Body of pancreas (tissue), 4 donors: ENCODE results near the gene ZNF521.

ENCODE experiments used
- CTCF ChIP-seq, 7 experiments: fragments of 450-650 bp in 4 of 7; fragments of 200-600 bp in 3 of 7; sonication (generic) in 3 of 7; IDR thresholded peaks; one replicate each; pipeline ENCODE4 v1.5.1; 2016 to 2019; ENCODE audit warnings: antibody characterized with exemption in 7 of 7
- POLR2A ChIP-seq, 3 donors: fragments of 450-650 bp; IDR thresholded peaks; one replicate each; pipeline ENCODE4 v1.6.1; 2016; ENCODE audit warnings: antibody characterized with exemption in 3 of 3, mild to moderate bottlenecking in 2 of 3

- TF ChIP-seq CTCF (IDR thresholded peaks at IDR 0.05) (no peak), POLR2A (IDR thresholded peaks at IDR 0.05) (no peak)
These were observed 108.2 kb downstream of the ZNF521 start for GRCh38 chr18:25243754-25244153.
